Measurements from ENCODE around the gene CCDC117. TPM values are rescaled to one million over a fixed set of nuclear protein-coding genes. Genes with fewer than 3 reads are reported as not detected.

The CCDC117 gene
- total RNA-seq, 1 donor = 28.6 TPM

GRCh38 chr22:28792491-28793383, 20.2 kb downstream of the CCDC117 start:
- peaks cover 4% of the 10 kb centered on the region for H3K4me1 ChIP-seq (ENCODE audit: insufficient read depth, low read length)
- no peak for TF ChIP-seq CTCF (IDR thresholded peaks at IDR 0.05; ENCODE audit: extremely low read depth, low read depth, low read length)
- no peak overlapping the region for H3K4me2 ChIP-seq (ENCODE audit: insufficient read depth, low read length)
- peaks cover 29% of the 10 kb centered on the region for H3K79me2 ChIP-seq (ENCODE audit: insufficient read depth, low read length)
- H4K20me1 ChIP-seq (ENCODE audit: insufficient read depth, low read length) = peaks cover 39% of the 10 kb centered on the region
- peaks cover 54% of the 10 kb centered on the region for H3K36me3 ChIP-seq (ENCODE audit: insufficient read depth, low read length)
- no peak overlapping the region for H3K27ac ChIP-seq (ENCODE audit: low read depth, low read length)
- no peak overlapping the region for H2AFZ ChIP-seq (ENCODE audit: low read length)
- no peaks in the 10 kb centered on the region for H3K27me3 ChIP-seq (ENCODE audit: insufficient read depth, low read length)
- no peak overlapping the region for H3K4me3 ChIP-seq (ENCODE audit: insufficient read depth, low read length)
- DNase-seq (ENCODE audit: insufficient read length, low spot score, missing footprints) = no peak
- no peaks in the 10 kb centered on the region for H3K9me3 ChIP-seq (ENCODE audit: low read depth, low read length)

GRCh38 chr22:28793976-28794584, 21.6 kb downstream of the CCDC117 start:
- H3K9me3 ChIP-seq (ENCODE audit: low read depth, low read length) = no peaks in the 10 kb centered on the region
- no peak overlapping the region for H3K4me3 ChIP-seq (ENCODE audit: insufficient read depth, low read length)
- H3K36me3 ChIP-seq (ENCODE audit: insufficient read depth, low read length) = peaks cover 54% of the 10 kb centered on the region
- no peak for TF ChIP-seq CTCF (IDR thresholded peaks at IDR 0.05; ENCODE audit: extremely low read depth, low read depth, low read length)
- no peak overlapping the region for H3K27ac ChIP-seq (ENCODE audit: low read depth, low read length)
- H3K27me3 ChIP-seq (ENCODE audit: insufficient read depth, low read length) = no peaks in the 10 kb centered on the region
- H3K4me1 ChIP-seq (ENCODE audit: insufficient read depth, low read length) = peaks cover 13% of the 10 kb centered on the region
- H4K20me1 ChIP-seq (ENCODE audit: insufficient read depth, low read length) = peaks cover 49% of the 10 kb centered on the region
- H3K79me2 ChIP-seq (ENCODE audit: insufficient read depth, low read length) = peaks cover 43% of the 10 kb centered on the region
- no peak for DNase-seq (ENCODE audit: insufficient read length, low spot score, missing footprints)
- H2AFZ ChIP-seq (ENCODE audit: low read length) = no peak overlapping the region
- H3K4me2 ChIP-seq (ENCODE audit: insufficient read depth, low read length) = no peak overlapping the region

GRCh38 chr22:28795071-28795693, 22.7 kb downstream of the CCDC117 start:
- Histone ChIP-seq H3K4me2 (ENCODE audit: insufficient read depth, low read length) (no peak overlapping the region), H3K27ac (ENCODE audit: low read depth, low read length) (peak overlapping the region; percentile 32), H3K36me3 (ENCODE audit: insufficient read depth, low read length) (peaks cover 50% of the 10 kb centered on the region), H3K4me1 (ENCODE audit: insufficient read depth, low read length) (peaks cover 13% of the 10 kb centered on the region), H4K20me1 (ENCODE audit: insufficient read depth, low read length) (peaks cover 49% of the 10 kb centered on the region), H2AFZ (ENCODE audit: low read length) (no peak overlapping the region), H3K27me3 (ENCODE audit: insufficient read depth, low read length) (no peaks in the 10 kb centered on the region), H3K9me3 (ENCODE audit: low read depth, low read length) (no peaks in the 10 kb centered on the region), H3K79me2 (ENCODE audit: insufficient read depth, low read length) (peaks cover 52% of the 10 kb centered on the region), H3K4me3 (ENCODE audit: insufficient read depth, low read length) (no peak overlapping the region)
- no peak for DNase-seq (ENCODE audit: insufficient read length, low spot score, missing footprints)
- no peak for TF ChIP-seq CTCF (IDR thresholded peaks at IDR 0.05; ENCODE audit: extremely low read depth, low read depth, low read length)

All from osteoblast (primary cell).